Pons (tissue), 1 donor: ENCODE data around the gene HRK.

ENCODE experiments used
- DNase-seq: peaks from one replicate; pipeline ENCODE4 v3.0.0-alpha.2; 2016; ENCODE audit warnings: low spot score

Gene HRK

GRCh38 chr12:116881325-116881876 is at the start of gene HRK:
HRK (minus strand) TSS chr12:116881441; CDS start chr12:116881307, 134 bp downstream.
- no peak for DNase-seq

- no peak for DNase-seq
Measured at GRCh38 chr12:116929885-116930284, 48.6 kb upstream of the HRK start.

- DNase-seq, result no peak
Measured at GRCh38 chr12:116928504-116928903, 47.3 kb upstream of the HRK start.

- DNase-seq, result no peak
Measured at GRCh38 chr12:116927244-116927940, 46.2 kb upstream of the HRK start.

- DNase-seq, result no peak
Measured at GRCh38 chr12:116926283-116927243, 45.3 kb upstream of the HRK start.

GRCh38 chr12:116924558-116925453 is 43.6 kb upstream of the HRK start:
- no peak for DNase-seq

- DNase-seq, result no peak
Measured at GRCh38 chr12:116922194-116922897, 41.1 kb upstream of the HRK start.

- no peak for DNase-seq
Measured at GRCh38 chr12:116920939-116921338, 39.7 kb upstream of the HRK start.

GRCh38 chr12:116919706-116920485 is 38.7 kb upstream of the HRK start:
- DNase-seq, result no peak

- no peak for DNase-seq
Measured at GRCh38 chr12:116919247-116919661, 38.0 kb upstream of the HRK start.

- no peak for DNase-seq
Measured at GRCh38 chr12:116918464-116918863, 37.2 kb upstream of the HRK start.

GRCh38 chr12:116916714-116917114 is 35.5 kb upstream of the HRK start:
- no peak for DNase-seq

GRCh38 chr12:116916122-116916521 is 34.9 kb upstream of the HRK start:
- no peak for DNase-seq

GRCh38 chr12:116915326-116915725 is 34.1 kb upstream of the HRK start:
- DNase-seq, result no peak

- DNase-seq, result no peak
Measured at GRCh38 chr12:116910645-116911451, 29.6 kb upstream of the HRK start, which contains the start of gene FBXW8. FBXW8 (plus strand) TSS chr12:116910950; CDS start chr12:116911038, 88 bp downstream.

- no peak for DNase-seq
Measured at GRCh38 chr12:116910280-116910644, 29.0 kb upstream of the HRK start.

GRCh38 chr12:116906285-116906684 is 25.0 kb upstream of the HRK start:
- no peak for DNase-seq

- DNase-seq, result no peak
Measured at GRCh38 chr12:116903818-116904217, 22.6 kb upstream of the HRK start.

GRCh38 chr12:116901612-116902011 is 20.4 kb upstream of the HRK start:
- no peak for DNase-seq
